ENCODE measurements around the gene HTR2A. TPM values are rescaled to one million over a fixed set of nuclear protein-coding genes. Genes with fewer than 3 reads are reported as not detected.

HTR2A gene
- polyA plus RNA-seq, 1 of the 3 experiments (the other 2 are of a cell fraction), result 0.33 TPM

GRCh38 chr13:46885018-46885417 is 11.8 kb downstream of the HTR2A start:
- no peak overlapping the region for H2AFZ ChIP-seq (ENCODE audit: low read depth)
- H3K4me1 ChIP-seq (ENCODE audit: control insufficient read depth in 1 of 2, insufficient read depth in 2 of 2, low read depth in 1 of 2, low read length in 1 of 2), result no peaks in the 10 kb centered on the region
- H3K79me2 ChIP-seq (ENCODE audit: insufficient read depth), result no peaks in the 10 kb centered on the region
- TF ChIP-seq, protein P1, sequence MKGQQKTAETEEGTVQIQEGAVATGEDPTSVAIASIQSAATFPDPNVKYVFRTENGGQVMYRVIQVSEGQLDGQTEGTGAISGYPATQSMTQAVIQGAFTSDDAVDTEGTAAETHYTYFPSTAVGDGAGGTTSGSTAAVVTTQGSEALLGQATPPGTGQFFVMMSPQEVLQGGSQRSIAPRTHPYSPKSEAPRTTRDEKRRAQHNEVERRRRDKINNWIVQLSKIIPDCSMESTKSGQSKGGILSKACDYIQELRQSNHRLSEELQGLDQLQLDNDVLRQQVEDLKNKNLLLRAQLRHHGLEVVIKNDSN (IDR thresholded peaks at IDR 0.05; ENCODE audit: borderline replicate concordance, low read depth), result peak; percentile 10; the same call in 1 of the 2 replicates
- TF ChIP-seq, protein P2, sequence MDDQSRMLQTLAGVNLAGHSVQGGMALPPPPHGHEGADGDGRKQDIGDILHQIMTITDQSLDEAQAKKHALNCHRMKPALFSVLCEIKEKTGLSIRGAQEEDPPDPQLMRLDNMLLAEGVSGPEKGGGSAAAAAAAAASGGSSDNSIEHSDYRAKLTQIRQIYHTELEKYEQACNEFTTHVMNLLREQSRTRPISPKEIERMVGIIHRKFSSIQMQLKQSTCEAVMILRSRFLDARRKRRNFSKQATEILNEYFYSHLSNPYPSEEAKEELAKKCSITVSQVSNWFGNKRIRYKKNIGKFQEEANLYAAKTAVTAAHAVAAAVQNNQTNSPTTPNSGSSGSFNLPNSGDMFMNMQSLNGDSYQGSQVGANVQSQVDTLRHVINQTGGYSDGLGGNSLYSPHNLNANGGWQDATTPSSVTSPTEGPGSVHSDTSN (IDR thresholded peaks at IDR 0.05), result peak; percentile 53
- TF ChIP-seq, protein P3, sequence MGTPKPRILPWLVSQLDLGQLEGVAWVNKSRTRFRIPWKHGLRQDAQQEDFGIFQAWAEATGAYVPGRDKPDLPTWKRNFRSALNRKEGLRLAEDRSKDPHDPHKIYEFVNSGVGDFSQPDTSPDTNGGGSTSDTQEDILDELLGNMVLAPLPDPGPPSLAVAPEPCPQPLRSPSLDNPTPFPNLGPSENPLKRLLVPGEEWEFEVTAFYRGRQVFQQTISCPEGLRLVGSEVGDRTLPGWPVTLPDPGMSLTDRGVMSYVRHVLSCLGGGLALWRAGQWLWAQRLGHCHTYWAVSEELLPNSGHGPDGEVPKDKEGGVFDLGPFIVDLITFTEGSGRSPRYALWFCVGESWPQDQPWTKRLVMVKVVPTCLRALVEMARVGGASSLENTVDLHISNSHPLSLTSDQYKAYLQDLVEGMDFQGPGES (IDR thresholded peaks at IDR 0.05; ENCODE audit: low read depth, low read length), result no peak
- peak in 1 of 2 experiments; percentile 36; a peak in 1 of 4 replicates for TF ChIP-seq EP300 (IDR thresholded peaks at IDR 0.05; ENCODE audit: borderline replicate concordance in 1 of 2, low read depth in 1 of 2, low read length in 1 of 2)
- TF ChIP-seq JUND (IDR thresholded peaks at IDR 0.05), result peak; percentile 64
- peak; percentile 33; the same call in 1 of the 2 replicates for TF ChIP-seq TEAD4 (IDR thresholded peaks at IDR 0.05; ENCODE audit: borderline replicate concordance, insufficient read depth)
- TF ChIP-seq TCF12 (IDR thresholded peaks at IDR 0.05), result peak; percentile 60; the same call in 1 of the 2 replicates
- peak; percentile 74 for TF ChIP-seq FOSL2 (IDR thresholded peaks at IDR 0.05; ENCODE audit: borderline replicate concordance, low read depth)
- TF ChIP-seq, protein P4, sequence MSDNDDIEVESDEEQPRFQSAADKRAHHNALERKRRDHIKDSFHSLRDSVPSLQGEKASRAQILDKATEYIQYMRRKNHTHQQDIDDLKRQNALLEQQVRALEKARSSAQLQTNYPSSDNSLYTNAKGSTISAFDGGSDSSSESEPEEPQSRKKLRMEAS (IDR thresholded peaks at IDR 0.05; ENCODE audit: low read depth), result 0 out of 2 replicates have a peak, but pooled peaks have one; percentile 40
- TF ChIP-seq GATA2 (CRISPR knock-in tag; IDR thresholded peaks at IDR 0.05), result no peak
- H3K27ac ChIP-seq (ENCODE audit: low read depth in 2 of 2, low read length in 1 of 2), result no peak overlapping the region
- no peaks in the 10 kb centered on the region for H3F3A ChIP-seq (replicated peaks; ENCODE audit: insufficient read depth)
- H3K4me2 ChIP-seq, result no peak overlapping the region
- no peak overlapping the region for H3K4me3 ChIP-seq (ENCODE audit: low read depth in 2 of 2, low read length in 1 of 2)
- ChIA-PET CTCF (interaction anchor here (3.0 kb wide), 1 partner anchor 9 kb away, joined by 22 read pairs; no protein-coding TSS in a partner anchor), POLR2A (no interaction called here)
- no peaks in the 10 kb centered on the region for H3K27me3 ChIP-seq (ENCODE audit: insufficient read depth)
- no peaks in the 10 kb centered on the region for H3K9me3 ChIP-seq
- 24% methylated on average over 4 of the region's 4 CpGs for WGBS (ENCODE audit: low lambda C conversion rate)
- H3K9me2 ChIP-seq, result no peaks in the 10 kb centered on the region
- no peaks in the 10 kb centered on the region for H3K36me3 ChIP-seq (replicated peaks in 1 of 2; ENCODE audit: control insufficient read depth in 1 of 2, insufficient read depth in 2 of 2, low read length in 1 of 2)
- DNase-seq, result no peak
- no peaks in the 10 kb centered on the region for H4K20me1 ChIP-seq (ENCODE audit: insufficient read depth)
- no peak overlapping the region for H3K9ac ChIP-seq

DNA sequence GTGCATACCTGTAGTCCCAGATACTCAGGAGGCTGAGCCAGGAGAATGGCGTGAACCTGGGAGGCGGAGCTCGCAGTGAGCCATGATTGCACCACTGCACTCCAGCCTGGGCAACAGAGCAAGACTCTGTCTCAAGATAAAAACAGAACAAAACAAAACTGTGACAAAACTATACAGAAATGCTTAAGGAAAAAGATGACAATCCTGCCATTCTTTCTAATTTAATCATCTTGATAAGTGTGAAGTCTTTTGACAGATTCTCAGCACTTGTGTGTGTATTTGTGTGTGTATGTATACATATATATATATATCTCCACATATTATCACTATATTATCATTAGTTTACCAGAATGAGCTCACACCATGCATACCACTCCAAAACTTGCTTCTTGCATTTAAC is 12.3 kb downstream of the HTR2A start:
- CTCF ChIA-PET, result interaction anchor here (3.0 kb wide), 1 partner anchor 10 kb away, joined by 22 read pairs; no protein-coding TSS in a partner anchor
- Histone ChIP-seq H3K27ac (ENCODE audit: low read depth in 2 of 2, low read length in 1 of 2) (no peak overlapping the region), H3K4me1 (ENCODE audit: control insufficient read depth in 1 of 2, insufficient read depth in 2 of 2, low read depth in 1 of 2, low read length in 1 of 2) (no peaks in the 10 kb centered on the region), H3K36me3 (replicated peaks in 1 of 2; ENCODE audit: control insufficient read depth in 1 of 2, insufficient read depth in 2 of 2, low read length in 1 of 2) (no peaks in the 10 kb centered on the region), H2AFZ (ENCODE audit: low read depth) (no peak overlapping the region), H3K27me3 (ENCODE audit: insufficient read depth) (no peaks in the 10 kb centered on the region), H3K79me2 (ENCODE audit: insufficient read depth) (no peaks in the 10 kb centered on the region), H3K9me2 (no peaks in the 10 kb centered on the region), H4K20me1 (ENCODE audit: insufficient read depth) (no peaks in the 10 kb centered on the region), H3K9me3 (no peaks in the 10 kb centered on the region), H3F3A (replicated peaks; ENCODE audit: insufficient read depth) (no peaks in the 10 kb centered on the region), H3K9ac (no peak overlapping the region), H3K4me2 (no peak overlapping the region), H3K4me3 (ENCODE audit: low read depth in 2 of 2, low read length in 1 of 2) (no peak overlapping the region)
- POLR2A ChIA-PET, result no interaction called here
- no peak for DNase-seq
- 56% methylated on average over 3 of the region's 3 CpGs for WGBS (ENCODE audit: low lambda C conversion rate)
- TF ChIP-seq GABPA (IDR thresholded peaks at IDR 0.05; ENCODE audit: low read depth) (no peak), TCF12 (IDR thresholded peaks at IDR 0.05) (no peak), FOSL2 (IDR thresholded peaks at IDR 0.05; ENCODE audit: borderline replicate concordance, low read depth) (no peak), MXI1 (IDR thresholded peaks at IDR 0.05; ENCODE audit: low read depth, low read length) (no peak), EZH2phosphoT487 (IDR thresholded peaks at IDR 0.05; ENCODE audit: borderline replicate concordance, low read depth) (no peak), RAD21 (IDR thresholded peaks at IDR 0.05; ENCODE audit: low read length) (no peak), NRF1 (IDR thresholded peaks at IDR 0.05; ENCODE audit: low read depth, low read length) (no peak), MEF2A (IDR thresholded peaks at IDR 0.05; ENCODE audit: borderline replicate concordance, low read depth) (no peak), GATA2 (CRISPR knock-in tag; IDR thresholded peaks at IDR 0.05) (no peak), YY1 (IDR thresholded peaks at IDR 0.05; ENCODE audit: low read depth) (no peak), FOXJ3 (CRISPR knock-in tag; IDR thresholded peaks at IDR 0.05) (no peak), RCOR1 (IDR thresholded peaks at IDR 0.05; ENCODE audit: low read length) (no peak), TAF1 (IDR thresholded peaks at IDR 0.05; ENCODE audit: borderline replicate concordance, low read depth, low read length) (no peak)
- TF ChIP-seq, protein P1 (IDR thresholded peaks at IDR 0.05; ENCODE audit: borderline replicate concordance, low read depth), result no peak
- TF ChIP-seq, protein P3 (IDR thresholded peaks at IDR 0.05; ENCODE audit: low read depth, low read length), result no peak
